ENCODE measurements around the gene PUSL1. TPM values are rescaled to one million over a fixed set of nuclear protein-coding genes. Genes with fewer than 3 reads are reported as not detected.

PUSL1 gene
- polyA plus RNA-seq, 3 donors, result 6.6 to 13.5 (median 12.8) TPM

DNA sequence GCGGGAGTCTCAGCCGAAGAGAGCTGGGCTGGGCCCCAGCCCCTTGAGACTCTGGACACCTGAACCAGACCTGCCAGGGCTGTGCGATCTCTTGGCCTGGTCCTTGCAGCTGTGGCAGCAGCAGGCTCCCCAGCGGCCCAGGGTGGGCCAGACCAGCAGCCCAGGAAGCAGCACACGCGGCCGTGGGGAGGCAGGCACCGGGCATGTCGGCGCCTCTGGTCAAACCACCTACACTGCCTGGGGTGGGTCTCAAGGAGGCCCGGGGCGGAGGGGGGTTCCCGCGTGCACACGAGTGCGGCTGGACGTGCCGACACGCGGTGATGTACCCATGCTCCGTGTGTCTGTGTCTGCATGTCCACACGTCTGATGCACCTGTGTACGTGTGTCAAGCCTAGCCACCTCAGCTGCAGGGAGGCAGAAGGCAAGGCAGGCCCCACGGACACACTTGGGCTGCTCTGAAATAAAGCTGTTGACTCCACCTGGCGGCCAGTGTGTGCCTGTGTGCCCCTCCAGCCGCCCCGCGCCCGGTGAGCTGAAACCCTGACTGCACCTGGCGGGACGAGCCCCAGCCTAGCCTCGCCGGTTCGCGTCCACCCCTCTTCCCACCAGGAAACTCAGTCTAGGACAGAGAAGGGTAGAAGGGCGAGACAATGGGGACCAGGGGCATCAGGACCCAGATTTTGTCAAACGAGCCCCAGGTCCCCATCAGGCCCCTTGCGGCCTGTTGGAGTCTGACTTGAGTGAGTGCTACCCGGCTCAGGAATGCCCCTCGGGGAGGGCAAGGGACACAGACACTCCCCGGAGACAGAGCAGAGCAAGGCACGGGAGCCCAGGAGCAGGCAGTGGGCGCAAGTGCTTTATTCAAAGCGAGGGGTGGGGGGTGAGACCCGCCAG is 16.6 kb upstream of the PUSL1 start:
- WGBS, 3 donors, result 30 to 50% (median 33%) methylated on average over 42 to 45 of the region's 45 CpGs
- no peak overlapping the region for H3K27ac ChIP-seq (ENCODE audit: low read depth, low read length)

- no peak overlapping the region for H3K27ac ChIP-seq (ENCODE audit: low read depth, low read length)
- WGBS, 3 donors, result 77 to 94% (median 88%) methylated on average over 9 of the region's 9 CpGs
These were observed 16.0 kb upstream of the PUSL1 start for GRCh38 chr1:1292442-1292779.

DNA sequence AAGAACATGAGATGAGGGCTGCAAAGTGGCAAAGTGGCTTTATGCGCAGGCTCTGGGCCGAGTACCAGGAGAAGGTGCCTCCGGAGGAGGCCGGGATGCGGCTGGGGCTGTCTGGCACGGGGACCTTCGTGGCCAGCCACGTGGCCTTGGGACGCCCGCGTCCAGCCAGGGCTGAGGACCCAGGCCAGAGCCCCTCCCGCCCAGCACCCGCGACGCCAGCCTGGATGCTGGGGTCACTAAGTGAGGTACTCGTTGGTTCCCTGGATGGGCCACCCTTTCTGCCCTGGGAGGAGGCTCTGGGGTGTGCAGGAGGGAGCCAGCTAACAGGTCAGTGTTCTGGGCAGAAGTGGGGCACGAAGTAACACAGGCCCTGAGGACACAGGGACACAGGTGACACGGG is 15.5 kb upstream of the PUSL1 start:
- 88 to 93% (median 91%) methylated on average over 18 of the region's 18 CpGs for WGBS, 3 donors
- no peak overlapping the region for H3K27ac ChIP-seq (ENCODE audit: low read depth, low read length)

DNA sequence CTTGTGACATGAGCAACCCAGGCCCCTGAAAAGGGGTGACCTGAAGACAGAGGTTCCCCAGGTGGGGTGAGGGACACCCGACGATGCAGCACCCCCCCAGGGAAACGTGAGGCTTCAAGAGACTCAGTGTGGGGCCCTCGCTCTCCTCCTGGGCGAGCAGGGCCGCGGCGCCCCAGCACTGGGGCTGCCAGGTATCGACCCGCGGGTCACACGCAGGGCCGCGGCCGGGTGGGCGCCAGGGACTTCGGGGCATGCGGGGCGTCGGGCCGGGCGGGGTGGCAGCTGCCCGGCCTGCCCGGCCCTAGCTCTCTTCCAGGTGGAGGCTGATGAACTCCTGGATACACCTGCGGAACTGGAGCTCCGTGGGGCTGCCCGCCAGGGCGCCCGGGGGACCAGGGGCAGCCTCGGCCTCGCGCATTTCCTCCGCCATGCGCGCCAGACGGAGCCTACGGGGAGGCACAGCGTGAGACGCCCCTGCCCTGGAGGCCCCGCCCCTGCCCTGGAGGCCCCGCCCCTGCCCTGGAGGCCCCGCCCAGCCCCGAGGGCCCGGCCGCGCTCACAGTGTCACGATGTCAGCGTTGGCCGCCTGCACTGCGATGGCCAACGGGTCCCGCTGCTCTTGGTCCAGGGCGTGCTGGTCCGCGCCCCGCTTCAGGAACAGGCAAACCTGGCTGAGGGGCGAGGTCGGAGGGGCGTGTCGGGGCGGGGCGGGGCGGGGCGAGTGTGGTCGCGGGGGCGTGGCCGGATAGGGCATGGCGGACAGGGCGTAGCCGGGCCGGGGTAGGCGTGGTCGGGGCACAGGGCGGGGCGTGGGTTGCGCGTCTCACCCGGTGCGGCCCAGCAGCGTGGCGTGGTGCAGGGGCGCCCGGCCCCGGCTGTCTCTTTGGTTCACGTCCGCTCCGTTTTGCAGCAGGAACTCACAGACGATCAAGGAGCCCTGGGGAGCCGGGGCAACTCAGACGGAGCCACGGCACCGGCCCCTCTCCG is 14.8 kb upstream of the PUSL1 start:
- no peak overlapping the region for H3K27ac ChIP-seq (ENCODE audit: low read depth, low read length)
- WGBS, 3 donors, result 86 to 88% (median 87%) methylated on average over 57 to 94 of the region's 94 CpGs

GRCh38 chr1:1294250-1294890 is 14.0 kb upstream of the PUSL1 start:
- no peak overlapping the region for H3K27ac ChIP-seq (ENCODE audit: low read depth, low read length)
- WGBS, 3 donors, result 87 to 92% (median 89%) methylated on average over 57 to 58 of the region's 58 CpGs

DNA sequence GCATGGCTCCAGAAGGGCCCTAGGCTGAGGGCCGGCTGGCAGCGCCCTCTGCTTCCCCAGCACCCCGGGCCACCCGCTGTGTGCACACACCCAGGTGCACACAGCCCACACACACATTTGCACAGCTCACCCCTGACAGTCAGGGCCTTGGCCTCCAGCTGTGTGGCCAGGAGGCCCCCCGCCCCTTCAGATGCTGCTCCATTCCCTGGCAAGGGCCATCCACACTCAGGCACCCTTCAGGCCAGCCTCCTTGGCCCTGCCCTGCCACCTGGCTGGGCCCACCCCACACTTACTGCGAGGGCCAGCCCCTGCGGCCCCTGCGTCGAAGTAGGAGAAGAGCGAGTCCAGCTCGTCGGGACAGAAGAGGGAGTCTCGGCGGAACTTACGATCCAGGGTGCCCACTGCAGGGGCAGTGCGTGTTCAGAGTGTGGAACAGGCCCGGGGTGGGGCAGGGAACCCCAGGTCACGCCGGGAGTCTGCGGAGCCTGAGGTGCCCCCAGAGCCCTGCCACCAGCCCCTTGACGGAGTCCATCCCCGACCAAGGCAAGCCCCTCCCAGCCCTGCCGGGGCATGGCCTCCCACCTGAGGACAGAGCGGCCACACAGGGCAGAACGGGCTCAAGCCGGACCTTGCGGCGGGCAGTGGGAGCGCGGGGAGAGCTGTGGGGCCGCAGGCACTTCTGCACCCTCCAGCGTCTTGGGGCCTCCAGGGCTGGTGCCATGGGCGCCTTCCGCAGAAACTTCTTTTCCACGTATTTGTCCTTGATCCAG is 13.1 kb upstream of the PUSL1 start:
- 94 to 97% (median 94%) methylated on average over 34 to 35 of the region's 35 CpGs for WGBS, 3 donors
- no peak overlapping the region for H3K27ac ChIP-seq (ENCODE audit: low read depth, low read length)

GRCh38 chr1:1296070-1297061 is 12.0 kb upstream of the PUSL1 start:
- no peak overlapping the region for H3K27ac ChIP-seq (ENCODE audit: low read depth, low read length)
- WGBS, 3 donors, result 92 to 96% (median 95%) methylated on average over 58 to 62 of the region's 62 CpGs

DNA sequence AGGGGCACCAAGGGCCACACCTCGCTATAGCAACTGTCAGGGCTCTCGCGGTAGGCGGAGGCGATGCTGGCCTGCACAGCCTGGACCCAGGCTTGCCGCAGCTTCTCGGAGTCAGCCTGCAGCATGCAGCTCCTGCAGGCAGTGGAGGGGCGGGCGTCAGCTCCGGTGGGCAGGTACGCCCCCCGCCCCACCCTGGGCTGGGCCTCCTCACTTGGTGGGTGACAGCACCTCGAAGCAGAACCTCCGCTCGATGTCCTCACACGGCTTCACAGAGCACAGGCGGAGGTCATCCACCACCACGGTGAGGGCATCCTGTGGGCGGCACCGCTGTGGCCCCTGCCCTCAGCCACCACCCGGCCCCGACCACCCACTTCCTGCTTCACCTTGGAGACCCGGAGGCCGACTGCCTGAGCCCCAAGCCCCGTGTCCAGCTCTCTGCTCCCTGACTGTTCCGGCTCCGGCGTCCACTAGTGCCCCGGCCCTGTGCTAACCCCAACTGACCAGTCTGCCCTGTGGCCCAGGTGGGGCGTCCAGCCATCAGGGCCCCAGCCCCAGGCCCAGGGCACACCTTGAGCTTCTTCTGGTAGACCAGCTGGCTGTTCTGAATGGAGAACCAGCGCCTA is 10.5 kb upstream of the PUSL1 start:
- WGBS, 3 donors, result 91 to 94% (median 93%) methylated on average over 25 to 31 of the region's 31 CpGs
- H3K27ac ChIP-seq (ENCODE audit: low read depth, low read length), result no peak overlapping the region

DNA sequence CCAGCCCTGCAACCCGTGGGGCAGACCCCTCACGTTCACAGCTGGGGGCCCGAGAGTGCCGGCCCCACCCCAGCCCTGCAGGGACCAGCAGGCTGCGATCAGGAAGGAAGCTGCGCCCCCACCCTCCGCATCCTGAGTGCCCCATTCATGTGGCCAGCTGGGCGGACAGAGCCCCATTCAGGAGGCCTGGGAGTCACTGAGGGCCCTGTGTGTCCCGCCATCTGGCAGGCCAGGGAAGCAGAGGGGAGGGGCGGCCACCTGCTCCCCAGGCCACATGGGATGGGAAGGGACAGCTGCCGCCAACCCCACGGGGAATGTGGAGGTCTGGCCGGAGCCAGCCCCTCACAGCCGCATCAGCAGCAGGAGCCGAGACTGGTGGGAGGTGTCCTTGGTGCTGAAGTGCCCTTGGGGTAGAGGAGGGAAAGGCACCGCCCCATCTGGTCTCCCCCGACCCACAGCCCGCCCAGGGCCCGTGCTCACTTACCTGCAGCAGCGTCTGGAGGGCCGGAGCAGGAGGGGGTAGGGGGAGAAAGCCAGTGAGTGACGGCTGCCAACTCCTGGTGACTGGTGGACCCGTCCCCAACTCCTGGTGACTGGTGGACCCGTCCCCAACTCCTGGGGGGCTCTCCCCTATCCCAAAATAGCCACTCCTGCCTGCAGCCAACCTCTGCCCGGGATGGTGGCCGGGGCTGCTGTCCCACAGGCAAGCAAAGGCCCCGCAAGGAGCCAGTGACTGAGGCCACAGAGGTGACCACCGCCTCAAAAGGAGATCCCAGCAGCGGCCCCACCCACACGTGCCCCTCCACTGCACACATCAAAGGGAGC is 9.3 kb upstream of the PUSL1 start:
- no peak overlapping the region for H3K27ac ChIP-seq (ENCODE audit: low read depth, low read length)
- WGBS, 3 donors, result 61 to 76% (median 71%) methylated on average over 25 to 30 of the region's 30 CpGs

DNA sequence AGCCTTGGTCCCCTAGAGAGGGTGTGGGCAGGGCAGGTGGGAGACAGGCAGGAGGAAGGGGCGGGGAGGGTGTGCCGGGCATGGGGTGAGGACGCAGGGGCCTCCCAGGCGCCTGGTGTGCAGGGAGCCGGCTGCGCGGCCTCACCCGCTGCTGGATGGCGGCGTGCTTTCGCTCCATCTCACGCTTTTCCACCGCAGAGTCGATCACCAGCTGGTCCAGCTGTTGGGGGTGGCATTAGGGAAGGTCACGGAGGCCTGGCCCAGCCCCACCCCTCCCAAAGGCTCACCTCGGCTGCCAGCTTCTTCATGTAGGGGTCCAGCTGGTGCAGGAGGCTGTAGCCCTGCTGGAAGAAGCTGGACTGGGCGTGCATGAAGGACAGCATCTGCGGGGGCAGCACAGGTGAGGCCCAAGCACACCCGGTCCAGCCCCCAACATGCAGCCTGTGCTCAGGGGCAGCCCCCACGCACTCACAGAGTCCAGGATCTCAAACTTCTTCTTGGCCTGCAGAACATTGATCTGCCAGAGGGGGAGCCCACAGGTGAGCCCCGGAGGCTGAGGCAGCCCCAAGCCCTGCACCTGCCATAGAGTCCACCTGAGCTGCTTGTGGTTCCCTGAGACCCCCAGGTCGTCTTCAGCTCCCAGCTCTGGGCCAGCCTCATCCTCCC is 8.6 kb upstream of the PUSL1 start:
- 86 to 88% (median 88%) methylated on average over 22 of the region's 22 CpGs for WGBS, 3 donors
- H3K27ac ChIP-seq (ENCODE audit: low read depth, low read length), result no peak overlapping the region

DNA sequence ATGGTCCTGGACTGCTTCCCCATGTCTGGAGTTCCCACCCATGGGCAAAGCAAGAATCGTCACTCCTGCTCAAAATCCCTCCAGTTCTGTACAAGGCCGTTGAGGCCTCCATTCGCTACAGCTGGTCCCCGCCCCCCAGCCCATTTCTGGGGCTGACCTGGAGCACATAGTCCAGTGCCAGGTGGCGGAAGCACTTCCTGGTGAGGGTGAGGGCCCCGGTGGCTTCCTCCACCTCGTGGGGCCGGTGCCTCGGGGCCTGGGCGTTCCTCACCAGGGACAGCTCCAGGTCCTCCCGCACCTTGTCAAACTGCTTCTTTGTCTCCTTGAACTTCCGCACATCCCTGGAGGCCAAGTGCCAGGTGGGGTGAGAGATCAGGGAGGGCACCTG is 8.1 kb upstream of the PUSL1 start:
- no peak overlapping the region for H3K27ac ChIP-seq (ENCODE audit: low read depth, low read length)
- WGBS, 3 donors, result 84 to 90% (median 87%) methylated on average over 12 of the region's 12 CpGs

DNA sequence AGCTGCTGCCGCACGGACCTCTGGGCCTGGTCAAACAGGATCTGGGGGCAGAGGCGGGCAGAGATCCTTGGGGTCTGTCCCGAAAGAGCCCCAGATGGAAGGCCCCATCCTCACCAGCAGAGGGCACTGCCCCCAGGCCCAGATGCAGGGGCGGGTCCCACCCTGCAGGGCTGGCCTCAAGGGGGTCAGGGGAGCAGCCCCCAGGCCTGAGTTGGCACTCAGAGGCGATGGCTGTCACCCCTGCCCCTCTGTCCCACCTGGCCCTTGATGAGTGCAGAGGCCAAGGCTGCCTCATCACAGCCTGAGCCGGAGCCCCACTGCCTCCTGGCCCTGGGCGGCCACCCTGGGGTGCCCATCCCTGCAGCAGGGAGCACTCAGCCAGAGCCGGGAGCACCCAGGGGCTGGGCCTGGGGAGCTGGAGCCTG is 6.4 kb upstream of the PUSL1 start:
- H3K27ac ChIP-seq (ENCODE audit: low read depth, low read length), result no peak overlapping the region
- 90 to 96% (median 95%) methylated on average over 9 of the region's 9 CpGs for WGBS, 3 donors

GRCh38 chr1:1302951-1303509 is 5.4 kb upstream of the PUSL1 start:
- H3K27ac ChIP-seq (ENCODE audit: low read depth, low read length), result no peak overlapping the region
- WGBS, 3 donors, result 78 to 90% (median 79%) methylated on average over 29 to 31 of the region's 31 CpGs

DNA sequence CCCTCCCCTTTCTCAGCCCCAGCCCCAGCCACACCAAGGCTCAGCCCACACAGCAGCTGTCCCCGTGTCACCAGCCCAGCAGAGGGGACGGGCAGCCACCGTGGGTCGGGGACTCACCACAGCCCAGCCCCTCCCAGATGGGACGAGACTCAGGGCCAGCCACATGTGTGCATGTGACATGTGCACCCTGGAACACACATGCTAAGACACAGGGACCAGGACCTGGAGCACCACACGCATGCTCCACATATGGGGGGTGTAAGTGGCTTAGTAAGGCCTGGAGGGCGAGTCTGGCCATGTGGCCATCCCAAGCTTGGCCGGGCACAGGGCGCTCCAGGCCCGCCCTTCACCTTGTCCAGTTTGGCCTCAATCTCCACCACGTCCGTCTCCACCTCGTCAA is 4.7 kb upstream of the PUSL1 start:
- no peak overlapping the region for H3K27ac ChIP-seq (ENCODE audit: low read depth, low read length)

More for the DNA sequence above, 4.7 kb upstream of the PUSL1 start:
- 74 to 84% (median 75%) methylated on average over 13 of the region's 13 CpGs for WGBS, 3 donors
